GM13977 (cell line): ENCODE data around the gene CALD1.
A peak's percentile ranks its signal among the peaks of the same experiment; 100 is the strongest.

Experiments
- DNase-seq: peaks from one replicate; pipeline ENCODE4 v3.0.0; 2012; ENCODE audit warnings: low spot score
- CTCF ChIP-seq: IDR thresholded peaks from 2 replicates; pipeline ENCODE4 v1.5.1; 2012; ENCODE audit warnings: mild to moderate bottlenecking, control low read depth; ENCODE audit not compliant: insufficient read depth; ENCODE audit errors: extremely low read depth, missing control alignments
- in situ Hi-C: fragments of 300-500 bp; cut with MboI; formaldehyde crosslinking; loops from one replicate; pipeline ENCODE4 v1.12.0; 2022; ENCODE audit warnings: low sequenced_read_pairs, low pct_unique_long_range_greater_than_20kb, mixed read lengths, inconsistent platforms; ENCODE audit not compliant: unreplicated experiment

Gene CALD1

GRCh38 chr7:134897936-134898335 is 118.5 kb downstream of the CALD1 start:
- DNase-seq: no peak
- in situ Hi-C loops: no loop called here
- TF ChIP-seq CTCF: no peak

GRCh38 chr7:134899729-134900128 is 120.3 kb downstream of the CALD1 start:
- in situ Hi-C loops: no loop called here
- DNase-seq: no peak
- TF ChIP-seq CTCF: no peak

- in situ Hi-C loops: no loop called here
- TF ChIP-seq CTCF: no peak
- DNase-seq: peak; percentile 24
Measured at GRCh38 chr7:134900166-134900982, 120.9 kb downstream of the CALD1 start.

- in situ Hi-C loops: no loop called here
Measured at GRCh38 chr7:134901389-134902020, 122.1 kb downstream of the CALD1 start.

GRCh38 chr7:134902058-134902457 is 122.6 kb downstream of the CALD1 start:
- DNase-seq: no peak
- no peak for TF ChIP-seq CTCF
- in situ Hi-C loops: no loop called here

More at GRCh38 chr7:134901389-134902020, 122.1 kb downstream of the CALD1 start:
- no peak for TF ChIP-seq CTCF
- DNase-seq: no peak

- DNase-seq: no peak
- TF ChIP-seq CTCF: no peak
- in situ Hi-C loops: no loop called here
Measured at GRCh38 chr7:134903073-134903790, 123.8 kb downstream of the CALD1 start.
